ENCODE results near the gene PHF2.

DNA sequence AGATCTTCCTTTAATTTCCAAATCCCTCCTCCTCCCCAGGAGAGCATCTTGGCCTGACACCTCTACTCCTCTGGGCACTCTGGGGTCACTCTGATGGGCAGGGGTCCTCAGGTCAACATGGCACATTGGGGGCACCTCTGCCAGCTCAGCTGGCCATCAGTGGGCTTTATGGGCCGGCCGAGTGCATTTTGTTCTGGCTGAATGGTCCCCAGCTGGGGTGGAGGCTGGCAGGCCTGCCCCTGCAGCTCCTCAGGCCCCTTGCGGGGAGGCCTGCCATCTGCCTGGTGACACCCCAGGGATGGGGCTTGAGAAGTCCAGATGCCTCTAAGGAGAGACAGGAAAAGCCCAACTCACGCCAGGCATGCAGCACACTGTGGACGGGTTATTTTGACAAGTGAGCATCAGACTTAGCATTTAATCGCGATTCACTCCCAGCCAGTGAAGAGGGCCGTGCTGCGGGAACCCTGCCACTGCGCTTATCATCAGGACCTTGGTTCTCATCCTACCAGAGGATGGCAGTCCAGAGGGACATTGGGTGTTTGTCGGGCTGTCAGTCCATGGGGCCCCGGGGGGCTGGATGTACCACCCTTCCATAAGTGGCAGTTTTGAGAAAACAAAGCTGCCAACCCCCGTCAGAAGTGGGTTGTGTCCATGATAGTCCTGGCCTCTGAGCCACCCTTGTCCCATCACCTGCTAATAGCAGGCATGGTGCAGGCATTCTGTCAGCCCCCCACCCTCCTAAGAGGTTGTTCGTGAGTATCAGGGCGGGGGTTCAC lies 21.7 kb downstream of the PHF2 start:
- TF ChIP-seq, protein P1, sequence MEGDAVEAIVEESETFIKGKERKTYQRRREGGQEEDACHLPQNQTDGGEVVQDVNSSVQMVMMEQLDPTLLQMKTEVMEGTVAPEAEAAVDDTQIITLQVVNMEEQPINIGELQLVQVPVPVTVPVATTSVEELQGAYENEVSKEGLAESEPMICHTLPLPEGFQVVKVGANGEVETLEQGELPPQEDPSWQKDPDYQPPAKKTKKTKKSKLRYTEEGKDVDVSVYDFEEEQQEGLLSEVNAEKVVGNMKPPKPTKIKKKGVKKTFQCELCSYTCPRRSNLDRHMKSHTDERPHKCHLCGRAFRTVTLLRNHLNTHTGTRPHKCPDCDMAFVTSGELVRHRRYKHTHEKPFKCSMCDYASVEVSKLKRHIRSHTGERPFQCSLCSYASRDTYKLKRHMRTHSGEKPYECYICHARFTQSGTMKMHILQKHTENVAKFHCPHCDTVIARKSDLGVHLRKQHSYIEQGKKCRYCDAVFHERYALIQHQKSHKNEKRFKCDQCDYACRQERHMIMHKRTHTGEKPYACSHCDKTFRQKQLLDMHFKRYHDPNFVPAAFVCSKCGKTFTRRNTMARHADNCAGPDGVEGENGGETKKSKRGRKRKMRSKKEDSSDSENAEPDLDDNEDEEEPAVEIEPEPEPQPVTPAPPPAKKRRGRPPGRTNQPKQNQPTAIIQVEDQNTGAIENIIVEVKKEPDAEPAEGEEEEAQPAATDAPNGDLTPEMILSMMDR (IDR thresholded peaks at IDR 0.05): no peak
- TF ChIP-seq EZH2 (IDR thresholded peaks at IDR 0.05; ENCODE audit: borderline replicate concordance, insufficient read depth, low read depth, low read length, poor library complexity, severe bottlenecking): no peak
